ENCODE data around the gene MROH9. TPM values are rescaled to one million over a fixed set of nuclear protein-coding genes. Genes with fewer than 3 reads are reported as not detected.

Gene MROH9
- total and polyA plus RNA-seq, 2 of the 8 experiments (the other 6 are each of a cell fraction or from before 2014, with no cell fraction given) = not detected

DNA sequence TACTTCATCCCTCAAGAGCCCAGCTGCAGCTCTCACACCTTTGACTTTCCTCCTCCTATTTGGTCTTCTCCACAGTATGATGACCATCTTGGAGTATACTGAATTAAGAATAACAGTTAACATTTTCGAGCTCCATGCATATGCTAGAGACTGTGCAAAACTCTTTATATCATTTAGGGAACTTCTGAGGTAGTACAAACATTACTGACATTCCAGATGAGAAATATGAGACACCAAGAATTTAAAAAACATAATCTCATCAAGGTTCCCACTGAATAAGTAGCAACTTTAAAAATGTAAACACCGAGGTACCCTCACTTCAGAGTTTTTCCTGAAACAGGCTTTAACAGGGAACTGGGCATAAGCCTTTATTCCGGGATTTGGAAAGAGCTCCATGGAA is 178.0 kb downstream of the MROH9 start:
- H3K18ac ChIP-seq (ENCODE audit: extremely low read depth, low read length) = no peak overlapping the region
- no peak overlapping the region for H3K4me3 ChIP-seq (ENCODE audit: extremely low read depth in 1 of 4, insufficient read depth in 2 of 4, low read depth in 3 of 4, low read length in 4 of 4)
- H2BK120ac ChIP-seq (replicated peaks; ENCODE audit: low read depth, low read length) = no peak overlapping the region
- H3K9ac ChIP-seq (replicated peaks in 1 of 4; ENCODE audit: extremely low read depth in 1 of 4, low read depth in 3 of 4, low read length in 3 of 4) = no peak overlapping the region
- H3K4me1 ChIP-seq (replicated peaks in 1 of 4; ENCODE audit: control insufficient read depth in 3 of 4, insufficient read depth in 4 of 4, low read length in 3 of 4) = peaks cover 0 to 3% (median 0%) of the 10 kb centered on the region in 4 experiments; a peak in 1 of 7 replicates
- no peaks in the 10 kb centered on the region for H3K79me2 ChIP-seq (ENCODE audit: control insufficient read depth in 1 of 2, insufficient read depth in 2 of 2, low read length in 2 of 2)
- no peaks in the 10 kb centered on the region for H3K36me3 ChIP-seq (ENCODE audit: control insufficient read depth in 2 of 4, insufficient read depth in 4 of 4, low read length in 3 of 4)
- no peak overlapping the region for H3K14ac ChIP-seq (ENCODE audit: insufficient read length)
- H3K4me2 ChIP-seq (ENCODE audit: insufficient read depth in 1 of 2, low read depth in 2 of 2, low read length in 2 of 2) = no peak overlapping the region
- no peaks in the 10 kb centered on the region for H3K79me1 ChIP-seq (ENCODE audit: low read depth, low read length)
- H3K23ac ChIP-seq (ENCODE audit: insufficient read length) = no peak overlapping the region
- no peak overlapping the region for H2BK20ac ChIP-seq (ENCODE audit: low read length)
- no peak for TF ChIP-seq MAFK (IDR thresholded peaks at IDR 0.05; ENCODE audit: low read depth, low read length)
- TF ChIP-seq RAD21 (IDR thresholded peaks at IDR 0.05 in 1 of 2, conservative IDR thresholded peaks at IDR 0.05 in 1 of 2; ENCODE audit: low read depth in 2 of 2, low read length in 2 of 2) = no peak
- TF ChIP-seq TAF7 (optimal IDR thresholded peaks at IDR 0.05; ENCODE audit: borderline replicate concordance, low read depth, low read length) = no peak
- no peak for TF ChIP-seq EGR1 (IDR thresholded peaks at IDR 0.05; ENCODE audit: borderline replicate concordance, low read depth, low read length)
- no peak for TF ChIP-seq ZNF274 (IDR thresholded peaks at IDR 0.05; ENCODE audit: borderline replicate concordance, extremely low read depth, low read length)
- TF ChIP-seq KDM1A (IDR thresholded peaks at IDR 0.05; ENCODE audit: borderline replicate concordance, low read length) = no peak
- TF ChIP-seq TBP (IDR thresholded peaks at IDR 0.05; ENCODE audit: low read depth, low read length) = no peak
- no peak for TF ChIP-seq SP1 (IDR thresholded peaks at IDR 0.05; ENCODE audit: low read depth, low read length)
- H4K20me1 ChIP-seq (replicated peaks in 1 of 2; ENCODE audit: control insufficient read depth in 1 of 2, insufficient read depth in 2 of 2, low read length in 2 of 2) = no peaks in the 10 kb centered on the region
- H3K4ac ChIP-seq (replicated peaks; ENCODE audit: insufficient read length, low read depth, low read length) = no peak overlapping the region
- H4K8ac ChIP-seq (ENCODE audit: extremely low read depth, insufficient read depth, low read length) = no peak overlapping the region
- no peak overlapping the region for H4K91ac ChIP-seq (replicated peaks; ENCODE audit: insufficient read length, low read length)
- H4K5ac ChIP-seq (ENCODE audit: insufficient read length, low read depth, low read length) = no peak overlapping the region
- no peaks in the 10 kb centered on the region for H3K23me2 ChIP-seq (ENCODE audit: low read depth, low read length)
- H2AFZ ChIP-seq (ENCODE audit: low read length) = no peak overlapping the region
- H2BK12ac ChIP-seq (ENCODE audit: low read depth, low read length) = no peak overlapping the region
- FAIRE-seq (no peak), DNase-seq (ENCODE audit: low read depth in 1 of 2, low spot score in 2 of 2) (no peak)
- no peak overlapping the region for H2BK5ac ChIP-seq (ENCODE audit: low read depth, low read length)
- no peaks in the 10 kb centered on the region for H3K27me3 ChIP-seq (replicated peaks in 1 of 4; ENCODE audit: control insufficient read depth in 3 of 4, extremely low read depth in 1 of 4, insufficient read depth in 3 of 4, low read length in 3 of 4)
- POLR2A ChIA-PET (ENCODE audit: partially characterized antibody) = no interaction called here
- H2AK5ac ChIP-seq (ENCODE audit: low read depth, low read length) = no peak overlapping the region
- H3K27ac ChIP-seq (ENCODE audit: low read depth, low read length) = no peak overlapping the region
- no peaks in the 10 kb centered on the region for H3K9me3 ChIP-seq (ENCODE audit: insufficient read depth in 2 of 2, low read depth in 1 of 2, low read length in 1 of 2)
- H3K56ac ChIP-seq (replicated peaks; ENCODE audit: insufficient read length, low read depth, low read length) = no peak overlapping the region
- 93% methylated on average over 3 of the region's 3 CpGs; no CpG with 5 or more reads in 1 of the 2 experiments for WGBS, 2 experiments (ENCODE audit: extremely low coverage in 1 of 2, insufficient coverage in 1 of 2, insufficient read length in 1 of 2, insufficient replicate concordance in 2 of 2, low coverage in 1 of 2, low lambda C conversion rate in 2 of 2, missing lambda C conversion rate in 1 of 2)
- CTCF ChIA-PET (ENCODE audit: partially characterized antibody) = interaction anchor here (0.5 to 1.7 kb wide), 4 partner anchors 11 to 113 kb away, joined by 3 to 7 read pairs (median 3); no protein-coding TSS in a partner anchor
- no peak overlapping the region for H2BK15ac ChIP-seq (ENCODE audit: low read length)
